GM12801 (cell line): ENCODE measurements around the gene SLC27A3.

Experiments used
- CTCF ChIP-seq: IDR thresholded peaks from one replicate; pipeline ENCODE4 v1.5.1; 2011; ENCODE audit warnings: control low read depth; ENCODE audit not compliant: insufficient read length; ENCODE audit errors: extremely low read depth

Gene SLC27A3

GRCh38 chr1:153805042-153805745 is 30.0 kb downstream of the SLC27A3 start:
- no peak for TF ChIP-seq CTCF

GRCh38 chr1:153805886-153806719 is 30.9 kb downstream of the SLC27A3 start:
- TF ChIP-seq CTCF, result no peak

- no peak for TF ChIP-seq CTCF
These were observed 41.2 kb downstream of the SLC27A3 start for GRCh38 chr1:153816283-153816889.

- TF ChIP-seq CTCF, result no peak
These were observed 43.7 kb downstream of the SLC27A3 start for GRCh38 chr1:153818876-153819275.

DNA sequence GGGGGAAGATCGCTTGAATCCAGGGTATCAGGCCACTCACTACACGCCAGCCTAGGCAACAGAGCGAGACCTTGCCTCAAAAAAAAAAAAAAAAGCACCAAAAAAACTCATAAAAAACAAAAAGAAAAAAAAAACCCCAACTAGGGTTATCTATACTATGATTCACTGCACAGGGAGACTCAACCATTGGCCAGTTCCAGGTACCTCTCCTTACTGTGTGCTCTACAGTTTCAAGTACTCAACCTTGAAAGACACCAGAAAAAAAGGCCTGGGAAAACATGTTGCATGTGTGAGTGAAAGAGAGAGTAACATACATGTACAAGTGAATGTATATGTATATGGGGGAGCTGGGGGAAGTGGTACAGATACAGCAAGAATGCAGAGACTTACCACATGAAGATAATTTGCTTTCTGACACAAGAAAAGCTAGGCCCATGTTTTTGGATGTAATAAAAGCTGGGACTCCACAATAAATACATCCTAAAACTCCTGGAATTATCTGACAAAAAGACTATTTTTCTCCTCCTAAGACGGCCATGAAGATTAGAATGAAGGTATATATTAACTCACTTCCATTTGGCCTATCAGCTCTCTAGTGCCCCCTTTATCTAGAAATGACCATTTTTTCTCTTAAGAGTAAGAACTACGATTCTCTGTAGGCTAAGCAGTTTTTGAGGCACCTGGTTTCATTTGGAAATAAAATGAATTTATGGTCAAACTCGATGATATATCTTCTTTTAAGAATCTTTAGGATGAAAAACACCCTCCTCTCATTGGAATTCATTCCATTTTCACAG is 52.2 kb downstream of the SLC27A3 start:
- no peak for TF ChIP-seq CTCF
